GM12892 (cell line): ENCODE data around the gene WNT3.

Source experiments
- DNase-seq: peaks from one replicate; pipeline ENCODE4 v3.0.0; 2011; ENCODE audit not compliant: insufficient read length
- FAIRE-seq: peaks from 2 replicates; lab custom pipeline; 2011; peaks lifted over from hg19 to GRCh38; lab: Jason Lieb, UNC
- POLR2A ChIP-seq: IDR thresholded peaks from 2 replicates; pipeline ENCODE4 v1.6.1; 2011; ENCODE audit warnings: low read depth, low read length, control low read depth
- POLR2AphosphoS5 ChIP-seq: IDR thresholded peaks from 2 replicates; pipeline ENCODE4 v1.6.1; 2011; ENCODE audit warnings: low read depth, low read length, control low read depth
- TAF1 ChIP-seq: IDR thresholded peaks from 2 replicates; pipeline ENCODE4 v1.6.1; 2011; ENCODE audit warnings: low read depth, mild to moderate bottlenecking, control low read depth, low read length, borderline replicate concordance

WNT3 gene

DNA sequence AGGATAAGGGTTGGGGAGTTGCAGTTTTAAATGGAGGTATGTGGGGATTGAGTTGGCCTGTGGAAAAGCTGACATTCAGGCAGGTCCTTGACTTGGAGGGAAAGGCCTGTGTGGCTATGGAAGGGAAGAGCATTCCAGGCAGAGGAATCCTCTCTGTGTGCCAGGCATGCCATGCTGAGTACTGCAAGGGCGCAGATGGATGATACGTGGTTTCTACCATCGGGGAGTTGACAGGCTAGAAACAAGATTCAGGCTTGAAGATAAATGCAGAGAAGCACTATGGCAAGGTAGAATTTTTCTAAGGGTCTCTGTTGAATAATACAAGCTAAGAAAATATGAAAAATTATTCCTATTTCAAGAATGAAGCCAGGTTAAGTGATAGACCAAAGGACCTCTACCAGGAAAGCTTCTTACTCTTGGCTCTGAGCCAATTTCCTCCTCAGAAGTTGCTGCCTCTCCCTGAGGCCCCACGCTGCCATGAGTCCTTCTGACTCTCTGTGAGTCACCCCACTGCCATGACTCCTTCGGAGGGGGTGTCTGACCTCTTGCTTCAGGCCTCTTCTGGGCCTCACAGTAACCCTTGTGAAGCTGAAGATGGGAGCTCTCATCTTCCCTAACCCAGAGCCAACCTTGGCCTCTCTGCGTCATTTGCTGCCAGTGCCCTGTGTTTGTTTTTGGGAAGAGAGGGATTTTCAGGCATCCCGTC lies 75.8 kb downstream of the WNT3 start:
- DNase-seq, result no peak
- FAIRE-seq, result no peak
- TF ChIP-seq POLR2AphosphoS5 (no peak), POLR2A (no peak), TAF1 (no peak)

DNA sequence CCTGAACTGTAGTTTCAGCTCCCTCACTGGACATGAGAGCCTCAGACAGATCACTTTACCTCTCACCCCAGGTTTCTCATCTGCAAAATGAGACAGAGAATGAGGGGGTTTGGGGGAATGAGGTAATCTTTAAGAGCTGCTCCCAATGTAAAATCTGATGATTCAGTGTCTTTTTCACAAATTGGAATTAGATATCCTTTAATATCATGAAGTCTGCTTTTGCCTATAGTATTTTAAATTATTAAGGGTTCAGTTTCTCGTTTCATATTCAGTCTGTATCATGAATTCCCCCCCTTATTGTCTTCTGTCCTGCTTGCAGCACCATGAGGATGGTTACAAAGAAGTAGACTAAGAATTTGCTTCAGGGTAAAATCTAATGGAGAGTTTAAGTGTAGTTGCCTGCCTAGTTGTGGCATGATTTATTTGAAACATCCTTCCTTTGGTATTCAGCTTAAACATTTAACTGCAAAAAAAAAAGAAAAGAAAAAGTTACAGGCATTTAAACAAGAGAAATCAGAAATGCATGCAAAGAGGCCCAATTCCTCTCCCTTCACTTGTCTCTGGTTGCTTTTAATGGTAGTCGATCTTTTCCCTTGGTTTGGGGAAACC lies 77.3 kb downstream of the WNT3 start:
- TF ChIP-seq TAF1 (no peak), POLR2AphosphoS5 (no peak), POLR2A (no peak)
- FAIRE-seq, result no peak
- no peak for DNase-seq

- FAIRE-seq (no peak), DNase-seq (no peak)
- TF ChIP-seq TAF1, result no peak
- no peak for TF ChIP-seq POLR2A
- no peak for TF ChIP-seq POLR2AphosphoS5
These were observed 78.5 kb downstream of the WNT3 start for GRCh38 chr17:46739982-46740381.

GRCh38 chr17:46738544-46738943 lies 79.9 kb downstream of the WNT3 start:
- no peak for TF ChIP-seq TAF1
- no peak for TF ChIP-seq POLR2A
- TF ChIP-seq POLR2AphosphoS5, result no peak
- DNase-seq (no peak), FAIRE-seq (no peak)

DNA sequence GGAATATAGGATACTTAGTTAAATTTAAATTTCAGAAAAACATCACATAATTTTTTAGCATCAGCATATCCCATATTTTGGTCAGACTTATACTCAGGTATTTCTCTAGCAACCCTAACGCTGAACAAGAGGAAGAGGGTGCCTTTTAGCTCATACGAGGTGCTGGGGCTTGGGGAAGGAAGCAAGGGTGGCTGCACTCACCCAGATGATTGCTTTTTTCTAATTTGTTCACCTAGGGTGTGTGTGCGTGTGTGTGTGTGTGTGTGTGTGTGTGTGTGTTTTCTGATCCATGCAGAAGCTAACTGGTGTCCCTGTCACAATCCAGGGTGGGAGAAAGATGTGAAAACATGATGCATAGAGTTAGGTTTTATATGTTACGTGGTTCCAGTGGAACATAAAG lies 81.2 kb downstream of the WNT3 start:
- DNase-seq (no peak), FAIRE-seq (no peak)
- TF ChIP-seq POLR2A, result no peak
- no peak for TF ChIP-seq POLR2AphosphoS5
- no peak for TF ChIP-seq TAF1

DNA sequence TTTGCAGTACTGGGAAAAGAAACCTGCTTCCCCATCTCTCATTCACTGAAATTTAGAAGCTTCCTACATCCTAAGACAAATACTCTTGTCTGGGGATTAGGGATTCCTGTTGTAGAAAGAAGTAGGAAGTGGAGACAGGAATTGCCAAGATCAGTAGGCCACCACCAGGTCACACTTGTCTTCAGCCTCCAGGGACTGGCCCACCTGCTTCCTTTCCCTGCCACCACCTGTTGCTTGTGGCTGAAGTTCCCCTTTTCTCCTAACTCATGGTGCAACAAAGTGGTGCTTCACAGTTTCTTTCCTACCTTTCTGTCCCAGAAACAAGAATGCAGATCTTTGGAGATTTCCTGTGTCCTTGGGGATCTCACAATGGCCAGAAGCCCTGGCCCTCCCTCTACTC lies 82.4 kb downstream of the WNT3 start:
- no peak for TF ChIP-seq POLR2A
- TF ChIP-seq TAF1, result no peak
- TF ChIP-seq POLR2AphosphoS5, result no peak
- FAIRE-seq (peak; percentile 42), DNase-seq (no peak)

GRCh38 chr17:46733837-46734475 lies 84.5 kb downstream of the WNT3 start:
- no peak for FAIRE-seq
- TF ChIP-seq POLR2A, result no peak
- no peak for TF ChIP-seq TAF1
- no peak for TF ChIP-seq POLR2AphosphoS5
- DNase-seq, result no peak

- no peak for TF ChIP-seq POLR2AphosphoS5
- no peak for TF ChIP-seq TAF1
- TF ChIP-seq POLR2A, result no peak
- FAIRE-seq (no peak), DNase-seq (no peak)
These were observed 85.6 kb downstream of the WNT3 start for GRCh38 chr17:46732754-46733398.

DNA sequence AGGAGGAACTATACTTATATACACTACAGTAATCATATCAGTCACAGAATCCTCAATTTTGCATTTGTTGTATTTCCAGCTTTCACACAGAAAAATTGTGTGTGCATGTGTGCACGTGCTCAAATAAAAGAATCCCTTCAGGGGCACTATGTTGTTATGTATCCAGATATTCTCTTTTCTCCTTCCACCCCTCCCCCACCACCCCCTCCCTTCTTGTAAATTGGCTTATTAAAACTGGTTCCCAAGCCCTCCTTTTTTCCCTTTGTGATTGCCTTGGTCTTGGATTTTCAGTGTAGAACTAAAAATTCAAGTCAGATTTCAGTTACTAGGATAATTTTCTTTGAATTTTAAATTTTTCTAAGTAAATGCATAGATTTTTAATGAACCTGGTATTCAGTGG lies 86.3 kb downstream of the WNT3 start:
- no peak for TF ChIP-seq TAF1
- TF ChIP-seq POLR2AphosphoS5, result no peak
- TF ChIP-seq POLR2A, result no peak
- DNase-seq (no peak), FAIRE-seq (no peak)

DNA sequence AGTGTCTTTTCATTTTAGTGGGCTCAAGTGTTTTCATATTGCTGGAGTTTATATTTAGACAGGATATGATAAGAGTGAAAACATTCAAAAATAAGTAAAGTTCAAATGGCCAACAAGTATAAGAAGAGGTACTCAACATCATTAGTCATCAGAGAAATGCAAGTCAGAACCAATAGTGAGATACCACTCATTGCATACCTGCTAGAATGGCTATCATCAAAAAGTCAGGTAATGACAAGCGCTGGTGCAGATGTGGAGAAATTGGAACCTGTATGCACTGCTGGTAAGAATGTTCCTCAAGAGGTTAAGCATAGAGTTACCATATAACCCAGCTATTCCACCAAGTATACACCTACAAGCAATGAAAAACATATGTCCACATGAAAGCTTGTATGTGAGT lies 87.8 kb downstream of the WNT3 start:
- no peak for FAIRE-seq
- no peak for TF ChIP-seq TAF1
- no peak for TF ChIP-seq POLR2A
- no peak for TF ChIP-seq POLR2AphosphoS5
- no peak for DNase-seq

- no peak for DNase-seq
- FAIRE-seq, result no peak
- TF ChIP-seq POLR2A, result no peak
- TF ChIP-seq TAF1, result no peak
- no peak for TF ChIP-seq POLR2AphosphoS5
These were observed 88.5 kb downstream of the WNT3 start for GRCh38 chr17:46730026-46730425.
